Cerebellar nuclear complex (tissue), 1 donor: ENCODE data around the gene PPP1R9B.

Experiments used
- DNase-seq, 2 experiments: peaks; one replicate each; lab custom pipeline; 2025; lab: John Stamatoyannopoulos, UW

PPP1R9B gene

DNA sequence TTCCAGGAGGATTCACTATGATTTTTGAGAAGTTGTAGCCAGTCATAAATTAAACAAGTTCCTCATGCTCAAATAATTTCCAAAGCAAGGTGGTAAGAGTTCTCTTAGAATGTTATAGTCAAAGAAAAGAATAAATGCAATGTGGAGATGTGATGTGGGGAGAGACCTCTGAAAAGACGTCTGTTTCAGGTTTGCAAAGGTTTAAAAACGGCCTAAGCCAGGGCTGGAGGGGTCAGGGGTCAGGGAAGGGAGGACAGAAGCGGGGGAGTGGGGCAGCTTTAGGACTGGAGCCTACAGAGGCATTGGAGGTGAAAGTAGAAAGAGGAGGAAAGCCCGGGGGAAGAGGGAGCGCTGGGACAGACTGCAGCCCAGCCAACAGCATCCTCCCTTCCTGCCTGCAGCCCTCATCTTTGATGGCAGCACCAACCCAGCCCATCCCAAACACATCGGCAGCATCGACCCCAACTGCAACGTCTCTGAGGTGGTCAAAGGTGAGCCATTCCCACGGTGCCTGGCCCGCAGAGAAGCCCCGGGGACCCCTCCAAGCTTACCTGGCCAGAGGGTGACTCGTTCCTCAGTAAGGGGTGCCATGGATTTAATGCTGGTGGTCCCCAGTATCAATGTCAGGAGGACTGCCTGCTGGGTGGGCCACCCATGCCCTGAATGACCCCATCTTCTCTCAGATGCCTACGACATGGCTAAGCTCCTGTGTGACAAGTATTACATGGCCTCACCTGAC is 43.9 kb downstream of the PPP1R9B start:
- no peak for DNase-seq

DNA sequence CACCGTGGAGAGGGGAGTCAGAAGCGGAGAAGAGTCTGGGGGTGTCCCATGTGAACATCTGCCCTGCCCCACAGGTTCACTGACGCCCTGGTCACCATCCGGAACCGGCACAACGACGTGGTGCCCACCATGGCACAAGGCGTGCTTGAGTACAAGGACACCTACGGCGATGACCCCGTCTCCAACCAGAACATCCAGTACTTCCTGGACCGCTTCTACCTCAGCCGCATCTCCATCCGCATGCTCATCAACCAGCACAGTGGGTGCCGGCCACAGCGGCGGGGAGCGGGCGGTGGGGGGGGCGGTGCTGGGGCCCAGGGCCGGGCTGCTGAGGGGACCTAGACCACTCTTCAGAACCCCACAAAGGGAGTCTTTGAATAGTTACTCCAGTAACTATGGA is 44.7 kb downstream of the PPP1R9B start:
- no peak for DNase-seq

- DNase-seq = peak; percentile 58 to 62
Observed at GRCh38 chr17:50103941-50104340, 46.5 kb downstream of the PPP1R9B start.

GRCh38 chr17:50103252-50103651 is 47.2 kb downstream of the PPP1R9B start:
- no peak for DNase-seq

DNA sequence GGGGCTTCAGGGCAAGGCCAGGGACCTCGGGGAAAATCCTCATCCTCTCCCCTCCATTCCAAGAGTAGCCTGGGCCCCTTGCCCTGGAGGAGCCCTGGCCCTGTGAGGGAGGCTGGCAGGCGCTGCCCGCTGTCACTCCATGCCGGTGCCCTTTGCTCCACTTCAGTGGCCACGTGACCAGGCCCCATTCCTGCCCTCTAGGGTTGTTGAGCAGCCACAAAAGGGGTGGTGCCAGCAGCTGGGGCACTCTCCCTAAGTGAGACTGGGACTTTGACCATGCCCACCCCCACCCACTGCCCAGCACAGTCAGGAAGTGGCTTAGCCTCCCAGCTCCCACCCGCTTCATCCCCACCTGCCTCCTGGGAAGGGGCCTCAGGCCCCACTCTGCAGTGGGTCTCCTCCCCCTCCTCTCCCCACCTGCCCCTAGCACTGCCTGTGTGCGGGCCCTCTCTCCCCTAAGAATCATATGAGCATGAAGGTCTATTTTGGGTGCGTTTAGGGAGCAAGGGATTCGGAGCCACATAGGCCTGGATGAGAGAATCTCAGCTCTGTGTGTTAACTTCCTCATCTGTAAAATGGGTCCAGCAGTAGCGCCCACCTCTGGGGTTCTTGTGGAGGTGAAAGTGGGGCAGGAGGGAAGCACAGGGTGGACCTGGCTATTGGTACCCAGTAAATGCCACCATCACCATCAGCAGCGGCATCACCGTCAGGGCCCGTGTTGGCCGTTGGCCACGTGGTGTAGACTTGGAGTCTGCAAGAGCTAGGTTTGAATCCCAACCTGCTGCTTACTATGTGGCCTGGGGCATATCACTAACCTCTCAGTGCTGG is 48.1 kb downstream of the PPP1R9B start:
- no peak for DNase-seq

DNA sequence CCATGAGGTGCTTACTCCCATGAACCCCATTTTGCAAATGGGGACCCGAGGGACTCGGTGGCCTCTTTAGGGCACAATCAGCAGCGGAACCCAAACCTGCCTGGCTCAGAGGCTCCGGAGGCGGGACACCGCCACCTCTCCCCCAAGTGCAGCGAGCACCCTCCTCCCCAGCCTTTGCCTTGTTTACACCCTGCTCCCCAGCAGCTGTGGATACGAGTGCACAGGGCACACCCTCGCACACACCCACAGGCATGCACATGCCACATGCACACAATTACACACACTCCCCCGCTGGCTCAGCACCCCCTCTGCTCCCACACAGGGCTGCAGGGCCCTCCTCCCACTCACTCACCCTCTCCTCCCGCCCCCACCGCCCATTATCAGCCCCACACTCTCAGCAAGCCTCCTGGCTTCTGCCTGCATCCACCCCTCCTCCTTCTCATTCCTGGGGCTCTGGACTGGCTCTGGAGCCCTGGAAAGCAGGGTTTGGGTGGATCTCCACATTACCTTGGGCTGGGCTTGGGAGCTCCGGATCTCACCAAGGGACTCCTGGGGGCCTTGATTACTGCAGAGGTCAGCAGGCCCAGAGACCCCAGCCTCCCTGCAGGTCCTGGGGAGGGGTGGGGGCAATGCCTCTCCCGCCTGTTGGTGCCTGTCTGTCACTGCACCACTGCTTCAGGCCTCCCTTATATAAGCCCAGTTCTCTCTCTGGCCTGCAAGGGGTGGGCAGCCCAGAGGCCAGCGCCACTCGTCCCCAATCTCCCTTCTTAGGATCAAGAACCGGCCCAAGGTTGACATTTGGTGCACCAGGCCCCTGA is 48.9 kb downstream of the PPP1R9B start:
- no peak for DNase-seq

- no peak for DNase-seq
Observed at GRCh38 chr17:50100921-50101345, 49.5 kb downstream of the PPP1R9B start.

DNA sequence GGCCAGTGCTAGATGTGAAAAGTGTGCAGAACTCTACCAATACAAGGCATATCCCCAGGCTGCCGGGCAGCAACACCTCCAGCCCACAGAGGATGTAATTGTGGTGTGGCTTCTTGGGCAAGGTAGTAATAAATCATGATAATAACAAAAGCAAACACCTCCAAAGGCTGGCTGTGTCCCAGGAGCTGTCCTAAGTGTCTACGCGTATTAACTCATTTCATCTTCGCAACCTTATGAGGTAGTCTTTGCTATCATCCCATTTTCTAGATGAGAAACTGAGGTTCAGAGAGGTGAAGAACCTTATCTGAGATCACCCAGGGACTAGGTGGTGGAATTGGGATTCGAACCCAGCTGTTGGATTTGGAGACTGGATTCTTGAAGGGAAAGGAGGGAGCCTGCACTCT is 50.0 kb downstream of the PPP1R9B start:
- no peak for DNase-seq

DNA sequence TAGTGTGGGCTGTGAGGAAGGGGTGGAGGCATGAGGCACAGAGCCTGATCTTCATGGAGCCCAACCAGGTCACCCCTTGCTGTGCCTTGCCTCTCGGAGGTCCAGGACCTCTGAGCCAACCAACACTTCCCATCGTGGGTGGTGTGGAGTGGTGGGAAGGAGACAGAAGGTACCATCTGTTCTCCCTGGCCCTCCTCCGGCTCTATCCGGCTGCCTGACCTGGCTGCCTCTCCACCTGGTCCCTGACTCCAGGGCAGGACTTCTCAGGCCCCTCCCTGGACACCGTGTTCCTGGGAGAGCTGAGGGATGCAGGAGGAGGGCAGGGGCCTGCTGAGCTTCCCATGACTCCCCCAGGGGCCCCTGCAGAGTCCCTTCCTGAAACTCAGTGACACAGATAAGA is 51.5 kb downstream of the PPP1R9B start:
- peak in 1 of 2 experiments; percentile 76 for DNase-seq

GRCh38 chr17:50098583-50098982 is 51.9 kb downstream of the PPP1R9B start:
- no peak for DNase-seq

DNA sequence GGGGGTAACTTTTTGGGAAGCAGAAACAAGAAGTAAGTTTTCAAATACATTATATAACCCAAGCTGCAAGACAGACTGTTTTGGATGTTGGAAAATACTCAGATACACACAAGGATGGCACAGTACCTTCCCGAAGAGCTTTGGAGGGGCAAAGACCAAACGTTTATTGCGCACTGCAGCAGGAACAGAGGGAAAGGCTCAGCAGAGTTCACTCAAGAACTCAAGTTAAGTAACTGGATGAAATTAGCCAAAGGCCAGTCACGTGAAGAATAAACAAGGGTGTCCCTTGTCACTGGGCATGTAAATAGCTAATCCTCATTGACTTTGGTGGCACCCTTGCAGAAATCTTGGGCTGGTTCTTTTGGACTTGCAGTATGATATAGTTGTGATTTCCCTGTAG is 52.6 kb downstream of the PPP1R9B start:
- no peak for DNase-seq

DNA sequence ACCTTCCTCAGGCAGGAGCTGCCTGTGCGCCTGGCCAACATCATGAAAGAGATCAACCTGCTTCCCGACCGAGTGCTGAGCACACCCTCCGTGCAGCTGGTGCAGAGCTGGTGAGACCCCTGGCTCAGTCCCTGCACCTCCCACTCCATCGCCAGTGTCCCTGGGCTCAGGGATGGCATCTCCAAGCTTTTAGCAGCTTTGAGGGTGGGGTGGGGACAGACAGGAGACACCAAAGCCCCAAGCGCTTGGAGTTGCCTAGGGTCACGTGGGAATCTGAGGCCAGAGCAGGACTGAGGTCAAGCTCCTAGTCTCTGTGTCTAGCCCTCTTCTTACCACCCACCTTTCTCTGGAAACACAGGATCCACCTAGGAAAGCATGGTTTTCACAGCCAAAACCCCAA is 53.0 kb downstream of the PPP1R9B start:
- DNase-seq = no peak

- no peak for DNase-seq
Observed at GRCh38 chr17:50096758-50097157, 53.7 kb downstream of the PPP1R9B start.

DNA sequence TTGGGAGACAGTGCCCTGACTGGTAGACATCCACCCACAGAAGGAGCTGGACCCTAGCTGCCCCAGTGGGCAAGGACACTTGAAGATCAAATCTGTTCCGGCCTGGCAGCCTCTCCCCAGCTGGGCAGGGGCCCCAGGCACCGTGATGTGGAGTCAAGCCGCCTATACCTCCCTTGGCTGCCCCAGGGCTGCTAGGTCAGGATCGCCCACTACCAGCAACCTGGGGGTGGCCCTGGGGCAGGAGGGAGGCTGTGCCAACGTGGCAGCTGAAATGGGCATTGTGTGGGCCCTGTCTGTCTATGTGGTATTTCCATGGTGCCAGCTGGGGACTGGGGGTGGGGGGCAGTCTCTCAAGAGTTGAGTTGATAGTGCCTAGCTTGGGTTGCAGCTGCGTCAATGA is 54.4 kb downstream of the PPP1R9B start:
- no peak for DNase-seq

GRCh38 chr17:50095626-50096037 is 54.8 kb downstream of the PPP1R9B start:
- DNase-seq = no peak

DNA sequence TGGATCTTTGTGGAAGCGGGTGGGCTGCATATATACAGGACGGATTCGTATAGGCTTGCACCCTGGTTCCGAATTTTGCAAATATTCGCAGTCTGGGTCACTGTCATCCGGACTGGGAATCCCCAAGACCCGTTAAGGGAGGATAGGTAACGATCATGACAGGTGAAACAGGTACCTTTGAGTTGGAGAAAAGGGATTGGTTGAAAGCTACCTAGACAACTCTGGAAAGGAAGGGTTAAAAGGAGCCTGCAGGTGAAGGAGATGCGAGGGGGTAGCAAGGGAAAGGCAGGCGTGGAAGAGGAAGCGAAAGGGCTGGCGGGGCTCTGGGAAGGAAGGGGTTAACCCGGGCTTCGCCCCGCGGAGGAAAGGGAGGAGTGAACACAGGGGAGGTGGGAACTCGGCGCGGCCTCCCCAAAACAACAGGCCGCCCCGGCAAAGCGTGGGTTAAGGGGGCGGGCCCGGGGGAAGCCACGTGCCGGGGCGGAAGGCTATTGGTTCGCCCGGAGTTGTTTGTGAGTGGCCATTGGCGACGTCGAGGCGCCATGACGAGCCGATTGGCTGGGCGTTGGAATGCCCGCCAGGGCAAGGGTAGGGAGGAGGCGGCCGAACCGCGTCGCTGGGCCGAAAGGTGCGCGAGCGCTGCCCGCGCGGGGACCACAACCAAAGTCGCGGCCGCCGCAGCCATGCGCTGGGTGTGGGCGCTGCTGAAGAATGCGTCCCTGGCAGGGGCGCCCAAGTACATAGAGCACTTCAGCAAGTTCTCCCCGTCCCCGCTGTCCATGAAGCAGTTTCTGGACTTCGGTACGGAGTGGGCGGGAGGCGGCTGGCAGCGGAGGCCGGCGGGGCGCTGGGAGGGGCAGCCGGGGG is 55.5 kb downstream of the PPP1R9B start, which contains the start of gene PDK2:
Gene PDK2 (plus strand): TSS at position 599 of the 867 bp plus-strand sequence. CDS start 85 bp downstream, at position 684.
- peak; percentile 78 to 79 for DNase-seq

DNA sequence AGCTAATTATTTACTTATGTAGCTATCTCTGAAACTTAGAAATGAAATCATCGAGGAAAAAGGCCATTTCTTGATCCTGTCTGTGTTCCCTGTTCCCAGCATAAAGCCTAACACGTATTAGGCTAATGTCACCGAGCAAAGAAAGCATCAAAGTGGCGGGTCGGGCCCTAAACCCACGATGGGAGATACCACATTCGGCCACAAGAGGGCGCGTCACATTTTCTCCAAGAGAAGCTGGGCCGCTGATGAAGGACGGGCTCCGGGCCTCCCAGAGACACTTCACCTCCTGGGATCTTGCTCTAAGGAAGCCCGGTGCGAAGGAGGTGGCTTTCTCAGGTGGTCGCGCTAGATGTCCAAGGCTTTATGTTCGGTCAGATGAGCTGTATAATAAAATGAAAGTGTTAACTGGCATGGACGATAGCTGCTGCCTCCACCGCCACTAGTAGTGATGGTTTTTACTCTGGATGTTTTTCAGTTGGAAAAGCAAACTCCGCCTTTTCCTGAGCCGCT is 56.2 kb downstream of the PPP1R9B start:
- peak in 1 of 2 experiments; percentile 83 for DNase-seq

- DNase-seq = no peak
Observed at GRCh38 chr17:50093807-50094206, 56.7 kb downstream of the PPP1R9B start.

DNA sequence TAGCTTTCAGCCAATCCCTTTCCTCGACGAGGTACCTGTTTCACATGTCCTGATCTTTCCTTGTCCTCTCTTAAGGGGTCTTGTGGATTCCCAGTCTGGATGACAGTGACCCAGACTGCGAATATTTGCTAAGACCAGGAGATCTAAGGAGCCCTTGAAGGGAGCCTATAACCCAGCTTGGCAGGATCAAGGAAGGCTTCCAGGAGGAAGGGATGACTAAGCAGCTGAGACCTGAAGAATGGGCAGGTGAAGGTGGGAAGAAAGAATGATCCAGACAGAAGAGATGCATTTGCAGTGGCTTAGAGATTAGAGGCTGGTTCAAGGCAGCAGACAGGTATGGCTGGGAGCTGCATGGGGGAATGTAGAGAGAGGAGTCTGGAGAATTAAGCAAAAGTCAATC is 57.2 kb downstream of the PPP1R9B start:
- no peak for DNase-seq

GRCh38 chr17:50091918-50092285 is 58.6 kb downstream of the PPP1R9B start:
- DNase-seq = no peak
